ENCODE data around the gene SORCS2. TPM values are rescaled to one million over a fixed set of nuclear protein-coding genes. Genes with fewer than 3 reads are reported as not detected.

The SORCS2 gene
- total RNA-seq, 1 donor from 2014 or later = 7.2 TPM

- Histone ChIP-seq H3K27me3 (peaks cover 5% of the 10 kb centered on the region), H3K4me1 (no peaks in the 10 kb centered on the region), H3K4me3 (no peak overlapping the region), H3K9me3 (no peaks in the 10 kb centered on the region), H3K27ac (no peak overlapping the region), H3K36me3 (no peaks in the 10 kb centered on the region)
- DNase-seq (no peak), ATAC-seq (no peak)
- intact Hi-C loops (cut with DNase I) = no loop called here
- no peak for TF ChIP-seq CTCF (IDR thresholded peaks at IDR 0.05)
Measured at GRCh38 chr4:7680106-7680505, 487.8 kb downstream of the SORCS2 start.

GRCh38 chr4:7680731-7681130 lies 488.4 kb downstream of the SORCS2 start:
- DNase-seq (no peak), ATAC-seq (no peak)
- Histone ChIP-seq H3K36me3 (no peaks in the 10 kb centered on the region), H3K9me3 (no peaks in the 10 kb centered on the region), H3K4me3 (no peak overlapping the region), H3K27ac (no peak overlapping the region), H3K27me3 (peaks cover 5% of the 10 kb centered on the region), H3K4me1 (no peaks in the 10 kb centered on the region)
- no peak for TF ChIP-seq CTCF (IDR thresholded peaks at IDR 0.05)
- intact Hi-C loops (cut with DNase I) = no loop called here

GRCh38 chr4:7683126-7683703 lies 490.9 kb downstream of the SORCS2 start:
- no peak for TF ChIP-seq CTCF (IDR thresholded peaks at IDR 0.05)
- Histone ChIP-seq H3K9me3 (no peaks in the 10 kb centered on the region), H3K27ac (no peak overlapping the region), H3K4me3 (no peak overlapping the region), H3K36me3 (no peaks in the 10 kb centered on the region), H3K4me1 (no peaks in the 10 kb centered on the region), H3K27me3 (no peaks in the 10 kb centered on the region)
- intact Hi-C loops (cut with DNase I) = no loop called here
- DNase-seq (no peak), ATAC-seq (no peak)

GRCh38 chr4:7684294-7684693 lies 492.0 kb downstream of the SORCS2 start:
- H3K27ac ChIP-seq = no peak overlapping the region
- no peak for TF ChIP-seq CTCF (IDR thresholded peaks at IDR 0.05)
- no peaks in the 10 kb centered on the region for H3K36me3 ChIP-seq
- intact Hi-C loops (cut with DNase I) = no loop called here
- ATAC-seq (no peak), DNase-seq (no peak)
- H3K27me3 ChIP-seq = no peaks in the 10 kb centered on the region
- H3K4me3 ChIP-seq = no peak overlapping the region
- H3K9me3 ChIP-seq = no peaks in the 10 kb centered on the region
- no peaks in the 10 kb centered on the region for H3K4me1 ChIP-seq

- DNase-seq (no peak), ATAC-seq (no peak)
- no peaks in the 10 kb centered on the region for H3K27me3 ChIP-seq
- H3K4me1 ChIP-seq = no peaks in the 10 kb centered on the region
- H3K36me3 ChIP-seq = no peaks in the 10 kb centered on the region
- no peak overlapping the region for H3K27ac ChIP-seq
- H3K9me3 ChIP-seq = no peaks in the 10 kb centered on the region
- no peak for TF ChIP-seq CTCF (IDR thresholded peaks at IDR 0.05)
- no peak overlapping the region for H3K4me3 ChIP-seq
- intact Hi-C loops (cut with DNase I) = no loop called here
Measured at GRCh38 chr4:7686070-7686870, 493.9 kb downstream of the SORCS2 start.
